Parathyroid adenoma (tissue), 2 donors: ENCODE results near the gene MED1.

Source experiments
- H2AFZ ChIP-seq: fragments of 300-600 bp; sonication (generic); one replicate; pipeline ENCODE4 v1.7.0; 2017; ENCODE audit warnings: antibody characterized with exemption, mild to moderate bottlenecking
- H3K27ac ChIP-seq: fragments of 300-600 bp; sonication (generic); one replicate; pipeline ENCODE4 v1.7.0; 2017
- H3K27me3 ChIP-seq: fragments of 300-600 bp; sonication (generic); one replicate; pipeline ENCODE4 v1.7.0; 2017; ENCODE audit warnings: low read length; ENCODE audit not compliant: control insufficient read depth, insufficient read depth
- H3K36me3 ChIP-seq: fragments of 300-600 bp; sonication (generic); one replicate; pipeline ENCODE4 v1.7.0; 2017; ENCODE audit warnings: low read length; ENCODE audit not compliant: control insufficient read depth, insufficient read depth
- H3K4me1 ChIP-seq: fragments of 300-600 bp; sonication (generic); one replicate; pipeline ENCODE4 v1.7.0; 2017; ENCODE audit warnings: control low read depth
- H3K4me2 ChIP-seq: fragments of 300-600 bp; sonication (generic); one replicate; pipeline ENCODE4 v1.7.0; 2017; ENCODE audit warnings: low read length
- H3K4me3 ChIP-seq: fragments of 300-600 bp; sonication (generic); one replicate; pipeline ENCODE4 v1.7.0; 2017; ENCODE audit warnings: low read depth, low read length
- H3K79me2 ChIP-seq: fragments of 300-600 bp; sonication (generic); one replicate; pipeline ENCODE4 v1.7.0; 2017; ENCODE audit warnings: control low read depth
- H3K9ac ChIP-seq: fragments of 300-600 bp; sonication (generic); one replicate; pipeline ENCODE4 v1.7.0; 2017; ENCODE audit warnings: mild to moderate bottlenecking
- H3K9me3 ChIP-seq: fragments of 300-600 bp; sonication (generic); one replicate; pipeline ENCODE4 v1.7.0; 2017; ENCODE audit warnings: low read length; ENCODE audit not compliant: control insufficient read depth
- TF ChIP-seq, protein P1 (sequence below): fragments of 300-600 bp; sonication (generic); IDR thresholded peaks from one replicate; pipeline ENCODE4 v1.7.0; 2017; ENCODE audit warnings: antibody characterized with exemption, mild to moderate bottlenecking
- donor health status: primary hyperparathyroidism.

The MED1 gene

DNA sequence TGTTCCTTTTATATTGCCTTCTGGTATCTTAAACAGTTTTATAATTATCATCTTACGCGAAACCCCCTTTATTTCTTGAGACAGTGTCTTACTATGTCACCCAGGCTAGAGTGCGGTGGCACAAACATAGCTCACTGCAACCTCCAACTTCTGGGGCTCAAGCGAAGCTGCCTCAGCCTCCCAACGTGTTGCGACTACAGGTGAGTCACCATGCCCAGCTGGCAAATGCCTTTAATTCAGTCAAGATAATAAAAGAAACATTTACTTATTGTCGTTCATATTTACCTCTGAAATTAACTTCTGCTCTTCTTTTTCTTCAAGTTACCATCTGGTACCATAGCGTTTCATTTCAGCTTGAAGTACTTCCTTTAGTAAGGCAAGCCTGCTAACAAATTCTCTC, 93.6 kb downstream of the MED1 start:
- Histone ChIP-seq H3K9ac (no peak overlapping the region), H3K79me2 (peaks cover 9% of the 10 kb centered on the region), H3K9me3 (no peaks in the 10 kb centered on the region), H3K4me2 (no peak overlapping the region), H3K4me1 (no peaks in the 10 kb centered on the region), H3K4me3 (no peak overlapping the region), H2AFZ (no peak overlapping the region), H3K36me3 (no peaks in the 10 kb centered on the region), H3K27ac (no peak overlapping the region), H3K27me3 (no peaks in the 10 kb centered on the region)
- TF ChIP-seq, protein P1, sequence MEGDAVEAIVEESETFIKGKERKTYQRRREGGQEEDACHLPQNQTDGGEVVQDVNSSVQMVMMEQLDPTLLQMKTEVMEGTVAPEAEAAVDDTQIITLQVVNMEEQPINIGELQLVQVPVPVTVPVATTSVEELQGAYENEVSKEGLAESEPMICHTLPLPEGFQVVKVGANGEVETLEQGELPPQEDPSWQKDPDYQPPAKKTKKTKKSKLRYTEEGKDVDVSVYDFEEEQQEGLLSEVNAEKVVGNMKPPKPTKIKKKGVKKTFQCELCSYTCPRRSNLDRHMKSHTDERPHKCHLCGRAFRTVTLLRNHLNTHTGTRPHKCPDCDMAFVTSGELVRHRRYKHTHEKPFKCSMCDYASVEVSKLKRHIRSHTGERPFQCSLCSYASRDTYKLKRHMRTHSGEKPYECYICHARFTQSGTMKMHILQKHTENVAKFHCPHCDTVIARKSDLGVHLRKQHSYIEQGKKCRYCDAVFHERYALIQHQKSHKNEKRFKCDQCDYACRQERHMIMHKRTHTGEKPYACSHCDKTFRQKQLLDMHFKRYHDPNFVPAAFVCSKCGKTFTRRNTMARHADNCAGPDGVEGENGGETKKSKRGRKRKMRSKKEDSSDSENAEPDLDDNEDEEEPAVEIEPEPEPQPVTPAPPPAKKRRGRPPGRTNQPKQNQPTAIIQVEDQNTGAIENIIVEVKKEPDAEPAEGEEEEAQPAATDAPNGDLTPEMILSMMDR = no peak
